Kidney (tissue), 14 donors: Measurements from ENCODE around the gene TOR3A. TPM values are rescaled to one million over a fixed set of nuclear protein-coding genes. Genes with fewer than 3 reads are reported as not detected.

Source experiments
- DNase-seq, 5 donors: peaks; one replicate each; pipeline ENCODE4 v3.0.0-alpha.2; 2013 to 2020
- FAIRE-seq: peaks from 2 replicates; lab custom pipeline; 2012; peaks lifted over from hg19 to GRCh38; lab: Jason Lieb, UNC
- H3K27ac ChIP-seq, 2 donors: one replicate each; pipeline ENCODE4 v1.7.0; 2013; ENCODE audit warnings: low read depth in 2 of 2, low read length in 2 of 2, inconsistent platforms in 1 of 2
- H3K27me3 ChIP-seq: one replicate; pipeline ENCODE4 v1.7.1; 2013; ENCODE audit warnings: low read length, inconsistent platforms; ENCODE audit not compliant: control insufficient read depth, insufficient read depth
- H3K36me3 ChIP-seq, 3 donors: one replicate each; pipeline versions ENCODE4 v1.7.0 to v1.7.1; 2013; ENCODE audit warnings: low read length in 3 of 3, control low read depth in 1 of 3, inconsistent platforms in 1 of 3; ENCODE audit not compliant: insufficient read depth in 3 of 3, control insufficient read depth in 2 of 3
- H3K4me1 ChIP-seq, 3 donors: one replicate each; pipeline versions ENCODE4 v1.7.0 to v1.7.1; 2013; ENCODE audit warnings: low read length in 3 of 3, inconsistent platforms in 1 of 3, low read depth in 1 of 3; ENCODE audit not compliant: control insufficient read depth in 2 of 3, insufficient read depth in 2 of 3
- H3K4me3 ChIP-seq, 3 donors: one replicate each; pipeline versions ENCODE4 v1.7.0 to v1.8.1; 2013; ENCODE audit warnings: low read length in 3 of 3, control low read depth in 1 of 3, inconsistent platforms in 1 of 3
- H3K9ac ChIP-seq, 3 donors: one replicate each; pipeline versions ENCODE4 v1.7.0 to v1.7.1; 2013; ENCODE audit warnings: low read length in 3 of 3, control low read depth in 1 of 3, inconsistent platforms in 1 of 3
- H3K9me3 ChIP-seq, 3 donors: one replicate each; pipeline versions ENCODE4 v1.7.0 to v1.7.1; 2013; ENCODE audit warnings: low read length in 3 of 3, control low read depth in 1 of 3, inconsistent platforms in 1 of 3; ENCODE audit not compliant: control insufficient read depth in 2 of 3, insufficient read depth in 1 of 3
- intact Hi-C: fragments of 100-400 bp; cut with DNase I; formaldehyde crosslinking; loops from one replicate; pipeline ENCODE4 v1.11.1; 2022
- polyA plus RNA-seq: library from polyadenylated mRNA; stranded (reverse); fragments of 350-450 nt; fragmentation: Illumina TruSeq; extraction: RNeasy Lipid Tissue Mini Kit (QIAGEN cat#74804); gene quantifications from one replicate; pipeline ENCODE4 v1.2.3, GENCODE V29; 2014; ENCODE audit warnings: low read depth, low replicate concordance; ENCODE audit not compliant: insufficient read depth
- total RNA-seq: library from RNA; stranded (reverse); fragmentation: NEBNext Ultra II Directional; extraction: Animal tissue kit (Norgen Biotek cat#: 25700); gene quantifications from one replicate; pipeline ENCODE4 v1.2.1, GENCODE V29; 2021
- TF ChIP-seq, protein P1 (sequence below): IDR thresholded peaks from 3 replicates; pipeline ENCODE4 v1.5.1; 2012; ENCODE audit warnings: mild to moderate bottlenecking, moderate library complexity, borderline replicate concordance; ENCODE audit not compliant: insufficient read depth; ENCODE audit errors: extremely low read depth
- donor health status: control.
- donor health status: control.
- donor health status: control.
- donor health status: control.
- donor health status: control.
- donor health status: DM: yes; HTN: yes; CAD: no.
- donor health status: Normal renal cell carcinoma (clear cell type).

The TOR3A gene
- total and polyA plus RNA-seq, 2 donors from 2014 or later, result 23.1 to 33.1 TPM

DNA sequence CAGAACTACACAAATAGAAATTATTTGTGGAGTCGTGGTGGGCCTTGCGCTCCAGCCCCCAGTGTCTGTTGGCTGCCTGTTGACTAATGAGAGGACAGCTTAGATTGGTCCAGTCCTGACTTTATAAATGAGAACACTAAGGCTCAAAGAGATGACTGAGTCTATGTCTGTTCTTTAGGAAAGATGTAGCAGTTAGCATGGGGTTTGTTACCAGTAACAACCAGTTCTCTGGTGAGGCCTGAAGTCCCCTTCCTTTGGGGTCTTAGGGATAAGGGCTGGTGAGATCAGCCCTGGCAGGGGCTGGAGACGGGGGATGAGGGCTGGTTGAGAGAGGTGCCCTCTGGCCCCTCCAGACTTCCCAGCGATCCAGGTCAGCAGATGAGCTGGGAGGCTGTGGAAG lies 9.1 kb downstream of the TOR3A start:
- no peaks in the 10 kb centered on the region for H3K27me3 ChIP-seq
- no peaks in the 10 kb centered on the region for H3K9me3 ChIP-seq
- no peak overlapping the region for H3K27ac ChIP-seq
- peaks cover 2 to 26% (median 25%) of the 10 kb centered on the region in 3 donors for H3K36me3 ChIP-seq
- no peak overlapping the region for H3K4me3 ChIP-seq
- FAIRE-seq (no peak), DNase-seq (no peak)
- intact Hi-C loops, result loop anchor here (10.0 kb wide), 1 partner anchor 274 kb away; the partner anchor contains the start of gene AXDND1
- peaks cover 0 to 15% (median 8%) of the 10 kb centered on the region in 3 donors for H3K4me1 ChIP-seq
- peak overlapping the region in 1 of 3 donors; percentile 1 for H3K9ac ChIP-seq
- TF ChIP-seq, protein P1, sequence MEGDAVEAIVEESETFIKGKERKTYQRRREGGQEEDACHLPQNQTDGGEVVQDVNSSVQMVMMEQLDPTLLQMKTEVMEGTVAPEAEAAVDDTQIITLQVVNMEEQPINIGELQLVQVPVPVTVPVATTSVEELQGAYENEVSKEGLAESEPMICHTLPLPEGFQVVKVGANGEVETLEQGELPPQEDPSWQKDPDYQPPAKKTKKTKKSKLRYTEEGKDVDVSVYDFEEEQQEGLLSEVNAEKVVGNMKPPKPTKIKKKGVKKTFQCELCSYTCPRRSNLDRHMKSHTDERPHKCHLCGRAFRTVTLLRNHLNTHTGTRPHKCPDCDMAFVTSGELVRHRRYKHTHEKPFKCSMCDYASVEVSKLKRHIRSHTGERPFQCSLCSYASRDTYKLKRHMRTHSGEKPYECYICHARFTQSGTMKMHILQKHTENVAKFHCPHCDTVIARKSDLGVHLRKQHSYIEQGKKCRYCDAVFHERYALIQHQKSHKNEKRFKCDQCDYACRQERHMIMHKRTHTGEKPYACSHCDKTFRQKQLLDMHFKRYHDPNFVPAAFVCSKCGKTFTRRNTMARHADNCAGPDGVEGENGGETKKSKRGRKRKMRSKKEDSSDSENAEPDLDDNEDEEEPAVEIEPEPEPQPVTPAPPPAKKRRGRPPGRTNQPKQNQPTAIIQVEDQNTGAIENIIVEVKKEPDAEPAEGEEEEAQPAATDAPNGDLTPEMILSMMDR, result no peak

- Histone ChIP-seq H3K27me3 (no peaks in the 10 kb centered on the region), H3K36me3 (peaks cover 2 to 26% (median 23%) of the 10 kb centered on the region in 3 donors), H3K4me3 (no peak overlapping the region), H3K27ac (no peak overlapping the region), H3K4me1 (peaks cover 0 to 15% (median 8%) of the 10 kb centered on the region in 3 donors), H3K9ac (no peak overlapping the region), H3K9me3 (no peaks in the 10 kb centered on the region)
- intact Hi-C loops, result loop anchor here (10.0 kb wide), 1 partner anchor 273 kb away; the partner anchor contains the start of gene AXDND1
- FAIRE-seq (no peak), DNase-seq (peak in 4 of 5 donors; percentile 17 to 79 (median 28))
- TF ChIP-seq, protein P1, result no peak
Observed at GRCh38 chr1:179091691-179092165, 9.9 kb downstream of the TOR3A start.

GRCh38 chr1:179092896-179093461 lies 11.1 kb downstream of the TOR3A start:
- Histone ChIP-seq H3K27ac (no peak overlapping the region), H3K4me1 (peaks cover 0 to 15% (median 8%) of the 10 kb centered on the region in 3 donors), H3K27me3 (no peaks in the 10 kb centered on the region), H3K9me3 (no peaks in the 10 kb centered on the region), H3K4me3 (no peak overlapping the region), H3K36me3 (peaks cover 2 to 26% (median 21%) of the 10 kb centered on the region in 3 donors), H3K9ac (no peak overlapping the region)
- intact Hi-C loops, result loop anchor here (10.0 kb wide), 1 partner anchor 272 kb away; the partner anchor contains the start of gene AXDND1
- TF ChIP-seq, protein P1, result no peak
- DNase-seq (no peak), FAIRE-seq (no peak)
